Measurements from ENCODE around the gene CFAP46. TPM values are rescaled to one million over a fixed set of nuclear protein-coding genes. Genes with fewer than 3 reads are reported as not detected.

The CFAP46 gene
- total RNA-seq, 1 donor: under 0.01 TPM

GRCh38 chr10:132911786-132912097 is 30.6 kb downstream of the CFAP46 start:
- TF ChIP-seq, protein P1, sequence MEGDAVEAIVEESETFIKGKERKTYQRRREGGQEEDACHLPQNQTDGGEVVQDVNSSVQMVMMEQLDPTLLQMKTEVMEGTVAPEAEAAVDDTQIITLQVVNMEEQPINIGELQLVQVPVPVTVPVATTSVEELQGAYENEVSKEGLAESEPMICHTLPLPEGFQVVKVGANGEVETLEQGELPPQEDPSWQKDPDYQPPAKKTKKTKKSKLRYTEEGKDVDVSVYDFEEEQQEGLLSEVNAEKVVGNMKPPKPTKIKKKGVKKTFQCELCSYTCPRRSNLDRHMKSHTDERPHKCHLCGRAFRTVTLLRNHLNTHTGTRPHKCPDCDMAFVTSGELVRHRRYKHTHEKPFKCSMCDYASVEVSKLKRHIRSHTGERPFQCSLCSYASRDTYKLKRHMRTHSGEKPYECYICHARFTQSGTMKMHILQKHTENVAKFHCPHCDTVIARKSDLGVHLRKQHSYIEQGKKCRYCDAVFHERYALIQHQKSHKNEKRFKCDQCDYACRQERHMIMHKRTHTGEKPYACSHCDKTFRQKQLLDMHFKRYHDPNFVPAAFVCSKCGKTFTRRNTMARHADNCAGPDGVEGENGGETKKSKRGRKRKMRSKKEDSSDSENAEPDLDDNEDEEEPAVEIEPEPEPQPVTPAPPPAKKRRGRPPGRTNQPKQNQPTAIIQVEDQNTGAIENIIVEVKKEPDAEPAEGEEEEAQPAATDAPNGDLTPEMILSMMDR (IDR thresholded peaks at IDR 0.05; ENCODE audit: extremely low read depth, low read depth, low read length): no peak
- Histone ChIP-seq H4K20me1 (ENCODE audit: insufficient read depth, low read length) (no peaks in the 10 kb centered on the region), H3K4me1 (ENCODE audit: insufficient read depth, low read length) (no peaks in the 10 kb centered on the region), H3K4me2 (ENCODE audit: insufficient read depth, low read length) (no peak overlapping the region), H3K27ac (ENCODE audit: low read depth, low read length) (no peak overlapping the region), H3K4me3 (ENCODE audit: insufficient read depth, low read length) (no peak overlapping the region), H2AFZ (ENCODE audit: low read length) (peak overlapping the region; percentile 15), H3K9me3 (ENCODE audit: low read depth, low read length) (no peaks in the 10 kb centered on the region), H3K27me3 (ENCODE audit: insufficient read depth, low read length) (peaks cover 2% of the 10 kb centered on the region), H3K36me3 (ENCODE audit: insufficient read depth, low read length) (no peaks in the 10 kb centered on the region), H3K79me2 (ENCODE audit: insufficient read depth, low read length) (no peaks in the 10 kb centered on the region)
- peak; percentile 87 for DNase-seq (ENCODE audit: insufficient read length, low spot score, missing footprints)

- no peaks in the 10 kb centered on the region for H4K20me1 ChIP-seq (ENCODE audit: insufficient read depth, low read length)
- H3K27me3 ChIP-seq (ENCODE audit: insufficient read depth, low read length): peaks cover 2% of the 10 kb centered on the region
- TF ChIP-seq, protein P1 (IDR thresholded peaks at IDR 0.05; ENCODE audit: extremely low read depth, low read depth, low read length): no peak
- H3K27ac ChIP-seq (ENCODE audit: low read depth, low read length): no peak overlapping the region
- H3K36me3 ChIP-seq (ENCODE audit: insufficient read depth, low read length): no peaks in the 10 kb centered on the region
- peak; percentile 90 for DNase-seq (ENCODE audit: insufficient read length, low spot score, missing footprints)
- peak overlapping the region; percentile 15 for H2AFZ ChIP-seq (ENCODE audit: low read length)
- H3K9me3 ChIP-seq (ENCODE audit: low read depth, low read length): no peaks in the 10 kb centered on the region
- H3K4me1 ChIP-seq (ENCODE audit: insufficient read depth, low read length): no peaks in the 10 kb centered on the region
- no peak overlapping the region for H3K4me3 ChIP-seq (ENCODE audit: insufficient read depth, low read length)
- H3K79me2 ChIP-seq (ENCODE audit: insufficient read depth, low read length): no peaks in the 10 kb centered on the region
- no peak overlapping the region for H3K4me2 ChIP-seq (ENCODE audit: insufficient read depth, low read length)
Measured at GRCh38 chr10:132910901-132911785, 31.2 kb downstream of the CFAP46 start.

GRCh38 chr10:132910186-132910880 is 32.0 kb downstream of the CFAP46 start:
- no peaks in the 10 kb centered on the region for H3K36me3 ChIP-seq (ENCODE audit: insufficient read depth, low read length)
- H3K27me3 ChIP-seq (ENCODE audit: insufficient read depth, low read length): peaks cover 2% of the 10 kb centered on the region
- no peaks in the 10 kb centered on the region for H4K20me1 ChIP-seq (ENCODE audit: insufficient read depth, low read length)
- H3K79me2 ChIP-seq (ENCODE audit: insufficient read depth, low read length): no peaks in the 10 kb centered on the region
- H2AFZ ChIP-seq (ENCODE audit: low read length): no peak overlapping the region
- H3K4me2 ChIP-seq (ENCODE audit: insufficient read depth, low read length): no peak overlapping the region
- DNase-seq (ENCODE audit: insufficient read length, low spot score, missing footprints): peak; percentile 87
- H3K4me3 ChIP-seq (ENCODE audit: insufficient read depth, low read length): no peak overlapping the region
- no peaks in the 10 kb centered on the region for H3K9me3 ChIP-seq (ENCODE audit: low read depth, low read length)
- TF ChIP-seq, protein P1 (IDR thresholded peaks at IDR 0.05; ENCODE audit: extremely low read depth, low read depth, low read length): no peak
- H3K27ac ChIP-seq (ENCODE audit: low read depth, low read length): no peak overlapping the region
- no peaks in the 10 kb centered on the region for H3K4me1 ChIP-seq (ENCODE audit: insufficient read depth, low read length)

DNA sequence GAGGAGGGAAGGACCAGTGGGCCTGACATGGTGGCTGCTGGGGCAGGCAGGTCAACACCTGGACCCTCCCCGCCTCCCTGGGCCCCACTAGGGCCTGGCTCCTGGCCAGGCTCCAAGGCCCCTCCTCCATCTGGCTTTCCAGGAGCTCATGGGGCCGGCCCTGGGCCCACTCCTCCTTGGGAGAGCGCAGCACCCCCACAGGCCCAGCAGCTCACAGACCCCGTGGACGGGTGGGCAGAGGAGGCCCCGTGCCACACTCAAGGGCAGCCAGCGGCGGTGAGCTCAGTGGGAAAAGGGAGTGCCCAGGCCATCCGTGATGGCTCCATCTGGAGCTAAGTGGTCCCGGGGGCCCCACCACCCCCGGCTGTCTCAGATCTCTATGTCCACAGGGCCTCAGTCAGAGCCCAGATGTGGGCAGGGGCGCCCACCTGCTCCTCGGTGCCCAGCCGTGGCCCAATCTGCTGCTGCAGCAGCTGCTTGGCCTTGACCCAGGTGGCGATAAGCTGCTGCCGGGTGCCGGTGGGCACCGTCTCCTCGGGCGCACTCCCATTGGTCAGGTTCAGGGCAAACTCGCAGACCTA is 32.8 kb downstream of the CFAP46 start:
- Histone ChIP-seq H3K79me2 (ENCODE audit: insufficient read depth, low read length) (no peaks in the 10 kb centered on the region), H3K4me1 (ENCODE audit: insufficient read depth, low read length) (no peaks in the 10 kb centered on the region), H3K9me3 (ENCODE audit: low read depth, low read length) (no peaks in the 10 kb centered on the region), H3K4me2 (ENCODE audit: insufficient read depth, low read length) (no peak overlapping the region), H4K20me1 (ENCODE audit: insufficient read depth, low read length) (no peaks in the 10 kb centered on the region), H2AFZ (ENCODE audit: low read length) (no peak overlapping the region), H3K36me3 (ENCODE audit: insufficient read depth, low read length) (no peaks in the 10 kb centered on the region), H3K27ac (ENCODE audit: low read depth, low read length) (no peak overlapping the region), H3K27me3 (ENCODE audit: insufficient read depth, low read length) (peaks cover 2% of the 10 kb centered on the region), H3K4me3 (ENCODE audit: insufficient read depth, low read length) (no peak overlapping the region)
- DNase-seq (ENCODE audit: insufficient read length, low spot score, missing footprints): peak; percentile 83
- TF ChIP-seq, protein P1 (IDR thresholded peaks at IDR 0.05; ENCODE audit: extremely low read depth, low read depth, low read length): no peak
